IPS-15b (cell line): ENCODE measurements around the gene DUSP8.
A peak's percentile ranks its signal among the peaks of the same experiment; 100 is the strongest.
"Not testable (repeated sequence)": the region's sequence is repeated elsewhere in the genome, so short reads cannot be mapped to it uniquely, and the experiment has no call there.

Source experiments
- H3K27me3 ChIP-seq: one replicate; pipeline ENCODE4 v1.6.1; 2013; ENCODE audit warnings: low read length; ENCODE audit not compliant: control insufficient read depth, insufficient read depth
- H3K36me3 ChIP-seq: one replicate; pipeline ENCODE4 v1.6.1; 2013; ENCODE audit warnings: low read length; ENCODE audit not compliant: control insufficient read depth, insufficient read depth
- H3K4me1 ChIP-seq: one replicate; pipeline ENCODE4 v1.6.1; 2013; ENCODE audit warnings: mild to moderate bottlenecking, low read length; ENCODE audit not compliant: control insufficient read depth, insufficient read depth
- H3K4me3 ChIP-seq: one replicate; pipeline ENCODE4 v1.5.1; 2013; ENCODE audit warnings: low read depth, low read length
- H3K9ac ChIP-seq: one replicate; pipeline ENCODE4 v1.6.1; 2013; ENCODE audit warnings: low read depth, mild to moderate bottlenecking, low read length
- H3K9me3 ChIP-seq: one replicate; pipeline ENCODE4 v1.6.1; 2013; ENCODE audit warnings: mild to moderate bottlenecking, low read length; ENCODE audit not compliant: control insufficient read depth, insufficient read depth

DUSP8 gene, protein sequence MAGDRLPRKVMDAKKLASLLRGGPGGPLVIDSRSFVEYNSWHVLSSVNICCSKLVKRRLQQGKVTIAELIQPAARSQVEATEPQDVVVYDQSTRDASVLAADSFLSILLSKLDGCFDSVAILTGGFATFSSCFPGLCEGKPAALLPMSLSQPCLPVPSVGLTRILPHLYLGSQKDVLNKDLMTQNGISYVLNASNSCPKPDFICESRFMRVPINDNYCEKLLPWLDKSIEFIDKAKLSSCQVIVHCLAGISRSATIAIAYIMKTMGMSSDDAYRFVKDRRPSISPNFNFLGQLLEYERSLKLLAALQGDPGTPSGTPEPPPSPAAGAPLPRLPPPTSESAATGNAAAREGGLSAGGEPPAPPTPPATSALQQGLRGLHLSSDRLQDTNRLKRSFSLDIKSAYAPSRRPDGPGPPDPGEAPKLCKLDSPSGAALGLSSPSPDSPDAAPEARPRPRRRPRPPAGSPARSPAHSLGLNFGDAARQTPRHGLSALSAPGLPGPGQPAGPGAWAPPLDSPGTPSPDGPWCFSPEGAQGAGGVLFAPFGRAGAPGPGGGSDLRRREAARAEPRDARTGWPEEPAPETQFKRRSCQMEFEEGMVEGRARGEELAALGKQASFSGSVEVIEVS

DNA sequence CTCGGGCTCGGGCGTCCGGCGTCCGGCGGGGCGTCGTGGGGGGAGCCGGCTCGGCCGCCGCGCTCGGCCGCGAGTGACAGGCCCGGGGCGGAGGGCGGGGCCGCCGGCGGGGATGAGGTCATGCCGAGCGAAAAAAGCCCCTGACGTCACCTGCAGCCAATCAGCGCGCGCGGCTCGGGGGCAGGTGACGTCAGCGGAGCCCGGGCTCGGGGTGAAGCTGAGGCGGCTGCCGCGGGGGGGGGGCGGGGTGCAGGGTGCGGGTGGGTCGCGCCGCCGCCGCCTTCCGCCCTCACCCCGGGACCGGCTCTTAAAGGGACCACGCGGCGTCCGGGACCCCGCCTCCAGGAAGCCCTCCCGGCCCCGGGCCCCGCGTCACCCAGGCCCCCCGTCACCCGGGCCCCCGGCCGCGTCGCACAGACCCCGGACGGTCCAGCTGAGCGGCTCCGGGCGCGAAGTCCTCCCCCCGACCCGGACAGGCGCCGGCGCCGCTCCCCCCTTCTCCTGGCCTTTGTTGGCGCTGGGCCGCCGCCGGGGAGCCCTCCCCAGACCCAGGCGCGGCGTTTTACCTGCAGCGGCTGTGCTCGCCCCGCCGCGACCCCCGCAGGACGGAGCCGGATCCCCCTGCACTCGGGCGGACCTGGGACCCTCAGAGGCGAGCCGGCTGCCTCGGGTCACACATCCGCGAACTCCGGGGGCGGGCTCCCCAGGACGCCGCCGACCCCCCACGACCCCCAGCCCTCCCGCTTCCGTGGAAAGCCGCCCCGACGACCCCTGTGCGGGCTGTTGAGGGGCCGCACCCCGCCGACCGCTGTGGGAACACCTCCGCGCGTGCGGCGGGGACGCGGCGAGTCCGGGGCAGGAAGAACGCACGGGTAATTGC, at the start of gene DUSP8:
TSS of gene DUSP8 (minus strand) at position 75 of the 880 bp plus-strand sequence. CDS start 6,445 bp downstream, outside the sequence.
- Histone ChIP-seq H3K9ac (no peak within 1 kb of the TSS), H3K36me3 (no peaks in the 10 kb centered on the region), H3K4me3 (peak within 1 kb of the TSS; percentile 55), H3K4me1 (peaks cover 12% of the 10 kb centered on the region), H3K9me3 (no peaks in the 10 kb centered on the region), H3K27me3 (peaks cover 21% of the 10 kb centered on the region)

DNA sequence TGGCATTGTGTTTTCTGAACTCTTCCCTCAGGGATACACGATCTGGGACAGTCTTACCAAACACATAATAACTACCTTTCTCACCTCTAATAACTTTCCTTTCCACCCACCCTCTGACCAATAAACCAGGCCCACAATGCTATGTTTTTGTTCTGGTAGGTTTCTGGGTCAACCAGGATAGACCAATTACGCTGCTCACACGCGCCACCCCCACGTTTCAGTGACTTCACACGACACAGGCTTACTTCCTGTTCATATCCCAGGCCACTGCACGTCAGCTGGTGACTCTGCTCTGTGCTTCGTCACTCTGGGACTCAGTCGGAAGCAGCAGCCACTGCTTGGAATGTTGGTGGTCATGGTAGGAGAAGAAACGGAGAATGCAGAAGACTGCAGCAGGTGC, 47.4 kb upstream of the DUSP8 start:
- Histone ChIP-seq H3K4me1 (no peaks in the 10 kb centered on the region), H3K4me3 (no peak overlapping the region), H3K27me3 (peaks cover 7% of the 10 kb centered on the region), H3K36me3 (no peaks in the 10 kb centered on the region), H3K9ac (no peak overlapping the region), H3K9me3 (no peaks in the 10 kb centered on the region)

DNA sequence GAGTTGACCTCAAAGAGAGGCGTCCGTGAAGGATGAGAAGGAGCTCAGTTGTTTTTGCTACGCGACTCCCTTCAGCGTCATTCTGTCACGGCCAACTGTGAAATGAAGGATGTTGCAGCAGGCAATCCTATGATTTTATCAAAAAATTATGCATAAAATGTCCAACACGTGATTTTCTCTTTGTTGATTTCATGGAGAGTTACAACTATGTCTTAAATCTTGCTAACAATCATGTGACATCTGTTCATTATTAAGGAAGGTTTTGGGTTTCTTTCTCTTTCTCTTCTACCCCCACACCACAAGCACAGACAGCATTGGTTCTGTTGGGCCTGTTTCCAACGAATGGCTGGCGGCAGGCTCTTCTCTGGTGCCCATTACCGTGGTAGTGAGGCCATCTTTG, 46.2 kb upstream of the DUSP8 start:
- Histone ChIP-seq H3K9ac (no peak overlapping the region), H3K27me3 (peaks cover 7% of the 10 kb centered on the region), H3K36me3 (no peaks in the 10 kb centered on the region), H3K4me1 (no peaks in the 10 kb centered on the region), H3K4me3 (no peak overlapping the region), H3K9me3 (no peaks in the 10 kb centered on the region)

DNA sequence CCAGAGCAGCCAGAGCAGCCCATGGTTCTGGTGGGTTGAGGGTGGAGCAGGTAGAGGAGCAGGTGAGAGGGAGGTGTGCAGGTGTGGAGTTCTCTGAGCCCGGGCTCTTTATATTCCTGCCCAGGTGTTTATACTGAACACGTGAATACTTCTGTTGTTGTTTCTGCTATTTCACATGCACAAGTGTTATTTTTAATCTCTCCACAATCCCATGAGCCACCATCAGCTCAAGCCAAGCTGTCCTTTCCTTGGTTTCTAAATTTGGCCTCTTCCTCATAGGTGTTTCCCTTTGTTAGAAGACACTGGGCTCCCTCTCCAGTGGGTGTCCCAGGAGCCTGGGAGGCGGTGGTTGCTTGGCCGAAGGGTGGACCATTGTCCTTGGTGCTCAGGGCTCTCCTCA, 36.3 kb upstream of the DUSP8 start, which contains the start of gene KRTAP5-3:
TSS of gene KRTAP5-3 (minus strand) at position 101 of the 400 bp plus-strand sequence. CDS start at position 23, 78 bp downstream.
- H3K9ac ChIP-seq: no peak within 1 kb of the TSS
- H3K4me3 ChIP-seq: no peak within 1 kb of the TSS
- H3K27me3 ChIP-seq: peaks cover 7% of the 10 kb centered on the region
- no peaks in the 10 kb centered on the region for H3K36me3 ChIP-seq
- H3K4me1 ChIP-seq: peaks cover 2% of the 10 kb centered on the region
- no peaks in the 10 kb centered on the region for H3K9me3 ChIP-seq

DNA sequence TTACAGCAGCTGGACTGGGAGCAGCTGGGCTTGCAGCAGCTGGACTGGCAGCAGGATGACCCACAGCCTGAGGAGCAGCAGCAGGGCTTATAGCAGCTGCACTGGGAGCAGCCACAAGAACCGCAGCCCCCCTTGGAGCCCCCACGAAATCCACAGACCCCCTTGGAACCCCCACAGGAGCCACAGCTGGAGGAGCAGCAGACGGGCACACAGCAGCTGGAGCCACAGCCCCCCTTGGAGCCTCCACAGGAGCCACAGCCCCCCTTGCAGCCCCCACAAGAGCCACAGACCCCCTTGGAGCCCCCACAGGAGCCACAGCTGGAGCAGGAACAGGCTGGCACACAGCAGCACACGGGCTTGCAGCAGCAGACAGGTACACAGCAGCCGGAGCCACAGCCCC, 35.8 kb upstream of the DUSP8 start:
- H3K4me1 ChIP-seq, H3K4me3 ChIP-seq, H3K9me3 ChIP-seq, H3K9ac ChIP-seq, H3K27me3 ChIP-seq, H3K36me3 ChIP-seq: not testable (repeated sequence)

DNA sequence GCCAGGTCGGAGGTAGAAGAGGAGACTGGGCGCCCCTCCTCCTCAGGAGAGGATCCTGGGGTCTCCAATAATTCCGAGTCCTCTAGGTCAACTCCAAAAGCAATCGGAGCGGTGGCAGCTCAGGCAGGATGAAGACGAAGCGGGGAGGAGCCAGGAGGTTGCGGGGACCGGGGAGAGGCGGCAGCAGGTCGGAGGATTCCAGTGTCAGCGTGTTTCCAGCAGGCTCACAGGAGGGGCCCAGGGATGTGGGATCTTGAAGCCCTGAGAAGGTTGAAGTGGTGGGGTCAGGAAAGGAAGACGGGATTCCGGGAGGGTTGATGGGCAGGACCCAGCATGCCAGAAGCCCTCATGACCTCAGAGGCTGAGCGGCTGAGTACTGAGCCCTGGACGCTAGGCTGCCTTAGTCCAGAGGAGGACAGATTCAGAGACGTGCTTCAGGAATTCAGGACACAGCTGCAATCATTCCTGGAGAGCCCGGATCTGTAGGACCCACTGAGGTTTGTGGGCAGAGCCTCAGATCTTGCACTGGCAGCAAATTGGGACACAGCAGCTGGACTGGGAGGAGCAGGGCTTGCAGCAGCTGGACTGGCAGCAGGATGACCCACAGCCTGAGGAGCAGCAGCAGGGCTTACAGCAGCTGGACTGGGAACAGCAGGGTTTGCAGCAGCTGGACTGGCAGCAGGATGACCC, 35.2 kb upstream of the DUSP8 start:
- not testable (repeated sequence) for H3K9me3 ChIP-seq, H3K27me3 ChIP-seq, H3K4me1 ChIP-seq, H3K36me3 ChIP-seq, H3K9ac ChIP-seq, H3K4me3 ChIP-seq

DNA sequence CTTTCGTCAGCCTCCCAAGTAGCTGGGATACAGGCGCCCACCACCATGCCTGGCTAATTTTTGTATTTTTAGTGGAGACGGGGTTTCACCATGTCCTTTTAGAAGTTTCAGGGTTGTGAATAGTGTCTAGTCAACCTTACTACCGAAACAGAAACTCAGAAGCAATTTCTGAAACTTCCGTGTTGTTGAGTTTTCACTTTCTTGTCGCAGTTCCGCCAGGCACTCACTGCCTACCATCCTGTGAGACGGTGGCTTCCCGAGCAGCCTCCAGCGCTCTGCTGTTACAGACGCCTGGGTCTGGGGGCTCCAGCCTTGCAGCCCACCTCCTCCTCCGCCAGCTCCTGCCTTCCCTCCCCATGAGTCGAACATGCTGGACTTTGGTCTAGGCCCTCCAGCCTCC, 33.9 kb upstream of the DUSP8 start:
- H3K4me3 ChIP-seq: not testable (repeated sequence)

DNA sequence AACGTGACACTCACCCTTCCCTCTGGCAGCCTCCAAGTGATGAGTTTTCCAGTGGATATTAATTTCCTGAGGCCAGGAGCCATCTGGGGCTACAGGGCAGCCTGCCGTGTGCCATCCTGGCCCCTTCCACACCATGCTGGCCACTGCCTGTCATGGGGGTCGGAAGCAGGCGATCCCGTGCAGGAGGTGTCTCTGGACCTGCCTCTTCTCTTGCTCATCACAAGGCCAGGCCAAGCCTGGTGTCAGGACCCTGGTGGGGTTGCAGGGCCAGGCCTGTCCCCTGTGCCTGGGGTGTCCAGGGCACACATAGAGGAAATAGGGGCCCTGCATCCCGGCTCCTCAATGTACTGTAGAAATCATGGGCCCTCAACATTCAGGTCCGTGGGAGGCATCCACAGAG, 32.6 kb upstream of the DUSP8 start:
- Histone ChIP-seq H3K9me3 (no peaks in the 10 kb centered on the region), H3K4me1 (peaks cover 6% of the 10 kb centered on the region), H3K4me3 (no peak overlapping the region), H3K36me3 (no peaks in the 10 kb centered on the region), H3K27me3 (peaks cover 7% of the 10 kb centered on the region), H3K9ac (no peak overlapping the region)

More for the DNA sequence above, 33.9 kb upstream of the DUSP8 start:
- not testable (repeated sequence) for H3K4me1 ChIP-seq, H3K9me3 ChIP-seq, H3K9ac ChIP-seq, H3K27me3 ChIP-seq, H3K36me3 ChIP-seq

DNA sequence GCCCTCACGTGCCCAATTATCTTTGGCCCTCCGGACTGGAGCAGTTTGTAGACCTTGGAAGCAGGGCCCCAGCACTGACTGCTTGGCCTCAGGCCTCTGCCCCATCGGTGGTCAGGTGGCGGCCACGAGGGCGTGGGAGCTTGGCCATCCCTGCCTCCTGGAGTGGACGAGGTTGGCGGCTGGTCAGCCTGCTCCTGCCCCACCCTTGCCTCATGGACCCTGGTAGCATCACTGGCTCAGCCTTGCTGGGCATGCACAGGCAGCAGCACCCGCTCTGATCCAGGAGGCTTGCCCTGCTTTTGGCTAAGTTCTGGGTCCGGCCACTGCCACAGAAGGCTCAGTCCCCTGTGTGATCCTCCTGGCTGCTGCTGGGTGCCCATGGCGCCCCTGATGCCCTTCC, 32.1 kb upstream of the DUSP8 start:
- Histone ChIP-seq H3K9ac (no peak overlapping the region), H3K9me3 (no peaks in the 10 kb centered on the region), H3K4me1 (peaks cover 6% of the 10 kb centered on the region), H3K4me3 (no peak overlapping the region), H3K36me3 (no peaks in the 10 kb centered on the region), H3K27me3 (peaks cover 7% of the 10 kb centered on the region)

DNA sequence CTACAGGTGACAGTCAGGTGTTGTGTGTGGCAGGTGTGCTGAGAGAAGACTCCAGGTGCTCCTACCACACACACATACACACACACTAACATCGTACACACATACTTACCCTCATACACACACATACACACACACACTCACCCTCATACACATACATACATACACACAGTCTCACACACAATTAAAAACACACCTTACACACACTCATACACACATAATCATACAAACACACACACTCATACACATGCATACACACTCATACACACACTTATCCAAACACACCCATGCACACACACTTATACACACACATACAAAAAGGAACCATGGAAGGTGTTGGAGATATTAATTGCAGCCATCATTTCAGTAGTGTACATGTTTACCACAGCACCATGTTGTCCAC, 31.6 kb upstream of the DUSP8 start:
- no peak overlapping the region for H3K4me3 ChIP-seq
- H3K36me3 ChIP-seq: no peaks in the 10 kb centered on the region
- H3K9ac ChIP-seq: no peak overlapping the region
- no peaks in the 10 kb centered on the region for H3K9me3 ChIP-seq
- H3K4me1 ChIP-seq: peaks cover 6% of the 10 kb centered on the region
- peaks cover 7% of the 10 kb centered on the region for H3K27me3 ChIP-seq

DNA sequence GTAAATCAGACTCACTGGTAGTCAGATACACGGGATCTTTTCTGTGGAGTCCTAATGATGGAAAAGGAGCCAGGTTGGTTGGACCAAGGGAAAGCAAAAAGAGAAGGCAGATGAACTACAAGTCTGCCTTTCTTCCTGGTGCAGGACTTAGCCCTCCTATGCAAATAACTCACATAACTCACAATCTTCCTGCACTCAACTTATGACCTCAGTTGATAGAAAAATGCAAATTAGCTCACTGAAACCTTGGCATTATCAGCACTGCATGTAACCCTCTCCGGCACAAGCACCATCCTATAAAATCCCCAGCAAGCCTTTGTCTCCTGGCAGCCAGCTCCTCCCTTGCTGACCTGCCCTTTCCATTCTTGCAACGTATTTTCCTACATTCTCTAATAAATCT, 29.6 kb upstream of the DUSP8 start:
- H3K9me3 ChIP-seq, H3K4me1 ChIP-seq, H3K9ac ChIP-seq, H3K4me3 ChIP-seq, H3K27me3 ChIP-seq, H3K36me3 ChIP-seq: not testable (repeated sequence)
